Adrenal gland (tissue), 19 donors: ENCODE results near the gene TSPAN5. TPM values are rescaled to one million over a fixed set of nuclear protein-coding genes. Genes with fewer than 3 reads are reported as not detected.
A peak's percentile ranks its signal among the peaks of the same experiment; 100 is the strongest.
"Not testable (repeated sequence)": the region's sequence is repeated elsewhere in the genome, so short reads cannot be mapped to it uniquely, and the experiment has no call there.

Source experiments
- DNase-seq, 7 donors: peaks; one replicate each; pipeline ENCODE4 v3.0.0-alpha.2; 2019 to 2020
- H3K27ac ChIP-seq, 5 donors: fragments of 200-600 bp; sonication (generic) in 4 of 5; 1 replicate in 3 of 5; 2 replicates in 2 of 5; pipeline versions ENCODE4 v1.5.1 to v1.8.0; 2016 to 2020; ENCODE audit warnings: mild to moderate bottlenecking in 1 of 5
- H3K27me3 ChIP-seq: fragments of 200-600 bp; 2 replicates; pipeline ENCODE4 v1.8.0; 2021
- H3K36me3 ChIP-seq, 2 donors: fragments of 200-600 bp; replicated peaks in 1 of 2; 1 replicate in 1 of 2; 2 replicates in 1 of 2; pipeline versions ENCODE4 v1.5.1 to v1.8.0; 2018 to 2022
- H3K4me1 ChIP-seq, 2 donors: fragments of 200-600 bp; replicated peaks in 1 of 2; 1 replicate in 1 of 2; 2 replicates in 1 of 2; pipeline versions ENCODE4 v1.5.1 to v1.8.0; 2018 to 2021
- H3K4me3 ChIP-seq, 4 donors: fragments of 200-600 bp; sonication (generic) in 3 of 4; one replicate each; pipeline ENCODE4 v1.5.1; 2016 to 2018
- H3K9me3 ChIP-seq, 3 donors: fragments of 200-600 bp; sonication (generic) in 1 of 3; replicated peaks in 1 of 3; 1 replicate in 2 of 3; 2 replicates in 1 of 3; pipeline versions ENCODE4 v1.5.1 to v1.8.0; 2016 to 2021
- CTCF ChIP-seq, 6 experiments: fragments of 450-650 bp in 4 of 6; fragments of 200-600 bp in 2 of 6; sonication (generic) in 1 of 6; IDR thresholded peaks; 1 replicate in 5 of 6; 2 replicates in 1 of 6; pipeline versions ENCODE4 v1.5.1 to v1.8.0; 2016 to 2021; ENCODE audit warnings: antibody characterized with exemption in 6 of 6, mild to moderate bottlenecking in 2 of 6, moderate library complexity in 1 of 6
- POLR2A ChIP-seq, 2 donors: fragments of 450-650 bp; IDR thresholded peaks; one replicate each; pipeline ENCODE4 v1.6.1; 2017; ENCODE audit warnings: antibody characterized with exemption in 2 of 2, mild to moderate bottlenecking in 2 of 2, moderate library complexity in 1 of 2
- WGBS, 4 donors: extraction: QIAGEN DNeasy Blood & Tissue Kit in 2 of 4; methylation state at CpG; one replicate each; pipeline versions ENCODE4 v1.1.5 to v1.1.7; 2013 to 2017; 5-methylcytosine and 5-hydroxymethylcytosine counted together
- intact Hi-C, 2 donors: fragments of 100-400 bp; cut with DNase I; formaldehyde crosslinking; loops; one replicate each; pipeline versions ENCODE4 v1.14.1 to v1.15.0; 2022 to 2023
- long read RNA-seq, 10 donors: library from polyadenylated mRNA in 3 of 10; unstranded in 2 of 10; stranded (forward) in 1 of 10; transcript quantifications; one replicate each; pipeline ENCODE4 v2.0.0 and lab custom pipeline, GENCODE V29; 2021 to 2026
- polyA plus RNA-seq, 3 donors: library from polyadenylated mRNA; stranded (reverse); fragments of 200-250 nt in 2 of 3; fragments of 350-450 nt in 1 of 3; fragmentation: Illumina TruSeq in 1 of 3; extraction: RNeasy Lipid Tissue Mini Kit (QIAGEN cat#74804) in 1 of 3; gene quantifications; one replicate each; pipeline ENCODE4 v1.2.3, GENCODE V29; 2013 to 2014
- total RNA-seq, 9 donors: library from RNA; depleted of rRNA in 4 of 9; stranded (reverse); fragments of >200 nt in 4 of 9; fragments of 120-200 nt in 1 of 9; fragmentation: NEBNext Ultra II Directional in 1 of 9; extraction: Animal tissue kit (Norgen Biotek cat#: 25700) in 1 of 9; gene quantifications; one replicate each; pipeline versions ENCODE4 v1.1.0 to v1.2.4, GENCODE V29; 2013 to 2023
- donor health status: healthy with polysubstance abuse.
- donor health status: Bipolar disorder and iron deficiency.
- donor health status: DM: yes; HTN: yes; CAD: no.
- donor health status: DM: no; HTN: no; CAD: no.
- donor health status: DM: no; HTN: no; CAD: no.
- donor health status: DM: yes; HTN: yes; CAD: no.

The TSPAN5 gene
- 10 to 100 TPM in 1 of 9 donors, 1 to 10 TPM in 8; 1.9 to 23.8 (median 2.7) TPM for total RNA-seq
- polyA plus RNA-seq = 1 to 10 TPM; 1.4 to 1.8 (median 1.5) TPM
- long read RNA-seq, donor 1, full-length matches to known transcripts = 11 of 33 reads
- long read RNA-seq, donor 1, partial matches to known transcripts = 22 of 33 reads
- long read RNA-seq, donor 1, other reads (novel, unspliced or antisense) = 0 of 33 reads
- long read RNA-seq, donor 2, transcript TSPAN5-201 (8 exons, 3,365 nt) = major isoform, 7 of 8 reads
- long read RNA-seq, donor 2, partial matches to known transcripts = 0 of 8 reads
- long read RNA-seq, donor 2, other reads (novel, unspliced or antisense) = 0 of 8 reads
- long read RNA-seq, donor 3, full-length matches to known transcripts = 17 of 22 reads
- long read RNA-seq, donor 3, partial matches to known transcripts = 5 of 22 reads
- long read RNA-seq, donor 3, other reads (novel, unspliced or antisense) = 0 of 22 reads
- long read RNA-seq, donor 4, partial matches to known transcripts = 0 of 1 reads
- long read RNA-seq, donor 4, other reads (novel, unspliced or antisense) = 0 of 1 reads
- long read RNA-seq, donor 5, transcript TSPAN5-201 (8 exons, 3,365 nt) = major isoform, 7 of 9 reads
- long read RNA-seq, donor 5, partial matches to known transcripts = 0 of 9 reads
- long read RNA-seq, donor 5, other reads (novel, unspliced or antisense) = 2 of 9 reads
- long read RNA-seq, donor 6 = 0 reads
- long read RNA-seq, donor 7, partial matches to known transcripts = 0 of 1 reads
- long read RNA-seq, donor 7, other reads (novel, unspliced or antisense) = 0 of 1 reads
- long read RNA-seq, donor 8, transcript TSPAN5-201 (8 exons, 3,365 nt) = major isoform, 8 of 8 reads
- long read RNA-seq, donor 8, partial matches to known transcripts = 0 of 8 reads
- long read RNA-seq, donor 8, other reads (novel, unspliced or antisense) = 0 of 8 reads
- long read RNA-seq, donor 9, transcript TSPAN5-201 (8 exons, 3,365 nt) = major isoform, 6 of 19 reads
- long read RNA-seq, donor 9, partial matches to known transcripts = 13 of 19 reads
- long read RNA-seq, donor 9, other reads (novel, unspliced or antisense) = 0 of 19 reads
- long read RNA-seq, donor 10, partial matches to known transcripts = 0 of 3 reads
- long read RNA-seq, donor 10, other reads (novel, unspliced or antisense) = 0 of 3 reads

GRCh38 chr4:98658287-98659105 is at the start of gene TSPAN5:
TSPAN5 (minus strand) TSS chr4:98658611.
- H3K4me1 ChIP-seq = peaks cover 5 to 22% of the 10 kb centered on the region in 2 donors
- intact Hi-C loops = no loop called here
- TF ChIP-seq CTCF (IDR thresholded peaks at IDR 0.05) (no peak), POLR2A (IDR thresholded peaks at IDR 0.05) (peak in 1 of 2 donors; percentile 29)
- peaks cover 15% of the 10 kb centered on the region for H3K27me3 ChIP-seq
- H3K9me3 ChIP-seq = no peaks in the 10 kb centered on the region
- peak; percentile 49 to 79 (median 63) for DNase-seq
- peak within 1 kb of the TSS; percentile 18 to 74 (median 40) for H3K4me3 ChIP-seq
- H3K36me3 ChIP-seq = no peaks in the 10 kb centered on the region
- peak within 1 kb of the TSS in 3 of 5 donors; percentile 4 to 47 (median 34) for H3K27ac ChIP-seq
- 0 to 2% (median 1%) methylated on average over 2 to 113 of the region's 113 CpGs for WGBS, 4 donors

GRCh38 chr4:98706935-98707334 is 48.5 kb upstream of the TSPAN5 start:
- DNase-seq = no peak
- Histone ChIP-seq H3K9me3 (peaks cover 0 to 10% (median 0%) of the 10 kb centered on the region in 3 donors), H3K4me3 (no peak overlapping the region), H3K36me3 (no peaks in the 10 kb centered on the region), H3K27me3 (no peaks in the 10 kb centered on the region), H3K4me1 (no peaks in the 10 kb centered on the region), H3K27ac (no peak overlapping the region)
- WGBS, 4 donors = 46 to 80% (median 75%) methylated on average over 1 of the region's 1 CpG
- TF ChIP-seq POLR2A (IDR thresholded peaks at IDR 0.05) (no peak), CTCF (IDR thresholded peaks at IDR 0.05) (no peak)
- intact Hi-C loops = no loop called here

GRCh38 chr4:98706200-98706813 is 47.9 kb upstream of the TSPAN5 start:
- Histone ChIP-seq H3K4me3 (no peak overlapping the region), H3K27ac (no peak overlapping the region), H3K4me1 (no peaks in the 10 kb centered on the region), H3K9me3 (peaks cover 0 to 10% (median 0%) of the 10 kb centered on the region in 3 donors), H3K27me3 (no peaks in the 10 kb centered on the region), H3K36me3 (no peaks in the 10 kb centered on the region)
- WGBS, 4 donors = 73 to 85% (median 75%) methylated on average over 4 of the region's 4 CpGs
- intact Hi-C loops = no loop called here
- DNase-seq = no peak
- no peak for TF ChIP-seq CTCF (IDR thresholded peaks at IDR 0.05)
- no peak for TF ChIP-seq POLR2A (IDR thresholded peaks at IDR 0.05)

GRCh38 chr4:98705586-98705985 is 47.2 kb upstream of the TSPAN5 start:
- DNase-seq, intact Hi-C loops, H3K27ac ChIP-seq, H3K4me1 ChIP-seq, H3K9me3 ChIP-seq, H3K4me3 ChIP-seq, H3K36me3 ChIP-seq, H3K27me3 ChIP-seq: not testable (repeated sequence)
- 64 to 86% (median 85%) methylated on average over 3 of the region's 3 CpGs for WGBS, 4 donors
